ENCODE data around the gene SBK2.
A peak's percentile ranks its signal among the peaks of the same experiment; 100 is the strongest.

GRCh38 chr19:55516878-55517620 is 19.9 kb downstream of the SBK2 start:
- TF ChIP-seq CTCF (conservative IDR thresholded peaks at IDR 0.05 in 1 of 2, IDR thresholded peaks at IDR 0.05 in 1 of 2; ENCODE audit: low read depth in 1 of 2, low read length in 2 of 2) (peak; percentile 84 to 90), EZH2 (IDR thresholded peaks at IDR 0.05; ENCODE audit: low read length, missing control alignments) (no peak)
